ENCODE results near the gene OBP2B.

GRCh38 chr9:133251773-133252172, 42.7 kb upstream of the OBP2B start:
- TF ChIP-seq, protein P1, sequence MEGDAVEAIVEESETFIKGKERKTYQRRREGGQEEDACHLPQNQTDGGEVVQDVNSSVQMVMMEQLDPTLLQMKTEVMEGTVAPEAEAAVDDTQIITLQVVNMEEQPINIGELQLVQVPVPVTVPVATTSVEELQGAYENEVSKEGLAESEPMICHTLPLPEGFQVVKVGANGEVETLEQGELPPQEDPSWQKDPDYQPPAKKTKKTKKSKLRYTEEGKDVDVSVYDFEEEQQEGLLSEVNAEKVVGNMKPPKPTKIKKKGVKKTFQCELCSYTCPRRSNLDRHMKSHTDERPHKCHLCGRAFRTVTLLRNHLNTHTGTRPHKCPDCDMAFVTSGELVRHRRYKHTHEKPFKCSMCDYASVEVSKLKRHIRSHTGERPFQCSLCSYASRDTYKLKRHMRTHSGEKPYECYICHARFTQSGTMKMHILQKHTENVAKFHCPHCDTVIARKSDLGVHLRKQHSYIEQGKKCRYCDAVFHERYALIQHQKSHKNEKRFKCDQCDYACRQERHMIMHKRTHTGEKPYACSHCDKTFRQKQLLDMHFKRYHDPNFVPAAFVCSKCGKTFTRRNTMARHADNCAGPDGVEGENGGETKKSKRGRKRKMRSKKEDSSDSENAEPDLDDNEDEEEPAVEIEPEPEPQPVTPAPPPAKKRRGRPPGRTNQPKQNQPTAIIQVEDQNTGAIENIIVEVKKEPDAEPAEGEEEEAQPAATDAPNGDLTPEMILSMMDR (IDR thresholded peaks at IDR 0.05) = no peak
- TF ChIP-seq POLR2A (IDR thresholded peaks at IDR 0.05) = no peak

Data from body of pancreas (tissue), 4 donors.